ENCODE measurements around the gene GFPT1.

GFPT1 gene

DNA sequence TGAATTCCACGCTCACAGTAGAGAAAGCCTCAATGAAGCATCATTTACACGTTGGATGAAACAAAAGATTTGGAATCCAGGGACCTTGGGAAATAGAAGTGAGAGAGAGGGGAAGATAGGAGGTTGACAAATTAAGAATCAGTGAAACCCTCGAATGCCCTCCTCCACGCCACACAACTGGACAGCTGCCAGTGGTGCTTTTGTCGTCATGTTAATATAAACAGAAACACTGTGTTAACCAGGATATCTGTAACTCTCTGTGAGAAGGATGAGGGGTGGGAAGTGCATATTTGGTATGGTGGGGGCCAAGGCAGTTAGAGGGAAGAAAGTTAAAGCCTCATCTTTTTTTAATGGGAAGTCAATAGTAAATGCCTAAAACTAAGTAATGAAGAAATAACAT, 108.7 kb downstream of the GFPT1 start:
- no peaks in the 10 kb centered on the region for H3K79me2 ChIP-seq (ENCODE audit: insufficient read depth, low read length)
- TF ChIP-seq, protein P1, sequence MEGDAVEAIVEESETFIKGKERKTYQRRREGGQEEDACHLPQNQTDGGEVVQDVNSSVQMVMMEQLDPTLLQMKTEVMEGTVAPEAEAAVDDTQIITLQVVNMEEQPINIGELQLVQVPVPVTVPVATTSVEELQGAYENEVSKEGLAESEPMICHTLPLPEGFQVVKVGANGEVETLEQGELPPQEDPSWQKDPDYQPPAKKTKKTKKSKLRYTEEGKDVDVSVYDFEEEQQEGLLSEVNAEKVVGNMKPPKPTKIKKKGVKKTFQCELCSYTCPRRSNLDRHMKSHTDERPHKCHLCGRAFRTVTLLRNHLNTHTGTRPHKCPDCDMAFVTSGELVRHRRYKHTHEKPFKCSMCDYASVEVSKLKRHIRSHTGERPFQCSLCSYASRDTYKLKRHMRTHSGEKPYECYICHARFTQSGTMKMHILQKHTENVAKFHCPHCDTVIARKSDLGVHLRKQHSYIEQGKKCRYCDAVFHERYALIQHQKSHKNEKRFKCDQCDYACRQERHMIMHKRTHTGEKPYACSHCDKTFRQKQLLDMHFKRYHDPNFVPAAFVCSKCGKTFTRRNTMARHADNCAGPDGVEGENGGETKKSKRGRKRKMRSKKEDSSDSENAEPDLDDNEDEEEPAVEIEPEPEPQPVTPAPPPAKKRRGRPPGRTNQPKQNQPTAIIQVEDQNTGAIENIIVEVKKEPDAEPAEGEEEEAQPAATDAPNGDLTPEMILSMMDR (IDR thresholded peaks at IDR 0.05; ENCODE audit: insufficient read depth, low read length, poor library complexity, severe bottlenecking), result no peak
- no peak for TF ChIP-seq EZH2phosphoT487 (conservative IDR thresholded peaks at IDR 0.05; ENCODE audit: low read length)
- H3K9me3 ChIP-seq (ENCODE audit: insufficient read depth, low read length), result no peaks in the 10 kb centered on the region
- no peak overlapping the region for H3K4me3 ChIP-seq (ENCODE audit: insufficient read depth, low read length, poor library complexity, severe bottlenecking)
- no peaks in the 10 kb centered on the region for H4K20me1 ChIP-seq (ENCODE audit: low read depth, low read length)
- H2AFZ ChIP-seq (ENCODE audit: low read depth, low read length, severe bottlenecking), result no peak overlapping the region
- no peak overlapping the region for H3K9ac ChIP-seq (ENCODE audit: low read length)
- H3K36me3 ChIP-seq (ENCODE audit: low read length), result no peaks in the 10 kb centered on the region
- H3F3A ChIP-seq (ENCODE audit: insufficient read depth), result no peaks in the 10 kb centered on the region
- H3K27ac ChIP-seq (ENCODE audit: low read depth, low read length), result no peak overlapping the region
- H3K27me3 ChIP-seq (ENCODE audit: low read length), result no peaks in the 10 kb centered on the region
- no peaks in the 10 kb centered on the region for H3K9me2 ChIP-seq (replicated peaks; ENCODE audit: insufficient read depth, low read length)
- H3K4me2 ChIP-seq (ENCODE audit: low read depth, low read length, poor library complexity, severe bottlenecking), result no peak overlapping the region

DNA sequence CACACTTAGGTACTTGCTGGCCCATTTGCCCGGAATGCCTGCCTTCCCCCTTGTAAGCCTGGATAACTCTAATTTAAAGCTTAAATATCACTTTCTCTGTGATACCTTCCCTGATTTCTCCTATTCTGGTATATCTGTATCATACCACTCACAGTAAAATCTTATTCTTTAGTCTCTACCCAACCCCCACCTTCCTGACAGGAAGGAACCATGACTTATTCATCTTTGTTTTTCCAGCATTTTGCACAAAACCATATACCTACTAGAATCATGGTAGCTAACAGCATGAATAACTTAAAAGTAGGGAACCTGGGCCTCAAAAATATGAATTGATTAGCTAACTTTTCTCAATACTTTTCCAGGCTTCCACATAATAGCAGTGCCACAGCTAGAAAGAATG, 111.5 kb downstream of the GFPT1 start:
- Histone ChIP-seq H3K27me3 (ENCODE audit: low read length) (no peaks in the 10 kb centered on the region), H3K36me3 (ENCODE audit: low read length) (no peaks in the 10 kb centered on the region), H3K79me2 (ENCODE audit: insufficient read depth, low read length) (no peaks in the 10 kb centered on the region), H3K9ac (ENCODE audit: low read length) (no peak overlapping the region), H3K27ac (ENCODE audit: low read depth, low read length) (no peak overlapping the region), H3K4me3 (ENCODE audit: insufficient read depth, low read length, poor library complexity, severe bottlenecking) (no peak overlapping the region), H3F3A (ENCODE audit: insufficient read depth) (no peaks in the 10 kb centered on the region), H3K9me3 (ENCODE audit: insufficient read depth, low read length) (no peaks in the 10 kb centered on the region), H3K4me2 (ENCODE audit: low read depth, low read length, poor library complexity, severe bottlenecking) (no peak overlapping the region), H3K9me2 (replicated peaks; ENCODE audit: insufficient read depth, low read length) (no peaks in the 10 kb centered on the region), H2AFZ (ENCODE audit: low read depth, low read length, severe bottlenecking) (no peak overlapping the region), H4K20me1 (ENCODE audit: low read depth, low read length) (no peaks in the 10 kb centered on the region)
- no peak for TF ChIP-seq EZH2phosphoT487 (conservative IDR thresholded peaks at IDR 0.05; ENCODE audit: low read length)
- TF ChIP-seq, protein P1 (IDR thresholded peaks at IDR 0.05; ENCODE audit: insufficient read depth, low read length, poor library complexity, severe bottlenecking), result no peak

DNA sequence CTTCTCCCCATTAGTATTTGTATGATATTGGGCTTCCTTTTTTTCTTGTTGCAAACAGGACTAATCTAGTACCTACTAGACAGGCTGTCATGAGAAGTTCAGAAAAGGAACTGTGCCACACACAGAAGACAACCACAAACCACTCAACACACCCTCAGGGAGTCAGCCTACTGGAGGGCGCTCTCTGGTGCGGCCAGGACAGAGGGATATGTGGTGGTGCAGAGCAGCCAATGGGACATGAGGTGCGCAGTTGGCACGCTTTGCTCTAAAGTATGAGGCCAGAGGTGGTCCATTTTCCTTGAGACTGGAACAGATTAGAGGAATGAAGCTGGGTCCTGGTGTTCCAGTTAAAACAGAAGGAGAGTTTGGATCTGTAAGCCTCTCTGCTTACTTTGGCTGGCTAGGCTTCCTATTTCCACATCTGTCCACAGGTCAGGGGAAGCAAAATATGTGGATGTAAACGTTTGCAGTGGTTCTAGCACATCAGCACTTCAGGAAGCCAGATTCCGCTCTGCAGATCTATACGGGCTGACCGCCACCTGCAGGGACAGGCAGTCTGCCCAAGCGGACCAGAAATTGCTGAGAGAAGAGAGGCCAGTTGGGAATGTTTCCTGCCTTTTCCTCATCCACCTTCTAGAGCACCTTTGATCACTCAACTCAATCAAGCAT, 114.1 kb downstream of the GFPT1 start:
- no peak overlapping the region for H3K9ac ChIP-seq (ENCODE audit: low read length)
- no peaks in the 10 kb centered on the region for H3F3A ChIP-seq (ENCODE audit: insufficient read depth)
- no peaks in the 10 kb centered on the region for H3K79me2 ChIP-seq (ENCODE audit: insufficient read depth, low read length)
- H3K27me3 ChIP-seq (ENCODE audit: low read length), result no peaks in the 10 kb centered on the region
- H3K9me2 ChIP-seq (replicated peaks; ENCODE audit: insufficient read depth, low read length), result no peaks in the 10 kb centered on the region
- H3K4me2 ChIP-seq (ENCODE audit: low read depth, low read length, poor library complexity, severe bottlenecking), result no peak overlapping the region
- H4K20me1 ChIP-seq (ENCODE audit: low read depth, low read length), result no peaks in the 10 kb centered on the region
- H3K36me3 ChIP-seq (ENCODE audit: low read length), result no peaks in the 10 kb centered on the region
- H3K27ac ChIP-seq (ENCODE audit: low read depth, low read length), result no peak overlapping the region
- H3K4me3 ChIP-seq (ENCODE audit: insufficient read depth, low read length, poor library complexity, severe bottlenecking), result no peak overlapping the region
- TF ChIP-seq, protein P1 (IDR thresholded peaks at IDR 0.05; ENCODE audit: insufficient read depth, low read length, poor library complexity, severe bottlenecking), result no peak
- TF ChIP-seq EZH2phosphoT487 (conservative IDR thresholded peaks at IDR 0.05; ENCODE audit: low read length), result no peak
- H3K9me3 ChIP-seq (ENCODE audit: insufficient read depth, low read length), result no peaks in the 10 kb centered on the region
- no peak overlapping the region for H2AFZ ChIP-seq (ENCODE audit: low read depth, low read length, severe bottlenecking)

Data from SU-DHL-6 (cell line).